Right renal cortex interstitium (tissue), 3 donors: ENCODE data around the gene ARL8B. TPM values are rescaled to one million over a fixed set of nuclear protein-coding genes. Genes with fewer than 3 reads are reported as not detected.

ENCODE experiments used
- polyA plus RNA-seq, 3 donors: library from polyadenylated mRNA; unstranded; fragments of 120-200 nt; gene quantifications; one replicate each; pipeline ENCODE4 v1.2.1, GENCODE V29; 2013; ENCODE audit not compliant: insufficient read length in 3 of 3

The ARL8B gene
- polyA plus RNA-seq, 3 donors: 73.7 to 77.5 (median 75.3) TPM

Other genes with a start within 250 kb of the ARL8B start
- 10 to 100 TPM; 22.8 to 26.4 (median 26.0) TPM for gene BHLHE40, start 142.9 kb upstream of the ARL8B start, polyA plus RNA-seq
- gene EDEM1, start 65.4 kb downstream of the ARL8B start, polyA plus RNA-seq: 10 to 100 TPM; 17.4 to 18.9 (median 18.8) TPM